HG03439 (cell line): ENCODE measurements around the gene SRRM4.

ENCODE experiments used
- ATAC-seq: cut with Tn5 transposase; IDR thresholded peaks from one replicate; pipeline ENCODE4 v1.9.1; 2021; ENCODE audit warnings: mild to moderate bottlenecking, moderate library complexity; ENCODE audit not compliant: unreplicated experiment

Gene SRRM4

DNA sequence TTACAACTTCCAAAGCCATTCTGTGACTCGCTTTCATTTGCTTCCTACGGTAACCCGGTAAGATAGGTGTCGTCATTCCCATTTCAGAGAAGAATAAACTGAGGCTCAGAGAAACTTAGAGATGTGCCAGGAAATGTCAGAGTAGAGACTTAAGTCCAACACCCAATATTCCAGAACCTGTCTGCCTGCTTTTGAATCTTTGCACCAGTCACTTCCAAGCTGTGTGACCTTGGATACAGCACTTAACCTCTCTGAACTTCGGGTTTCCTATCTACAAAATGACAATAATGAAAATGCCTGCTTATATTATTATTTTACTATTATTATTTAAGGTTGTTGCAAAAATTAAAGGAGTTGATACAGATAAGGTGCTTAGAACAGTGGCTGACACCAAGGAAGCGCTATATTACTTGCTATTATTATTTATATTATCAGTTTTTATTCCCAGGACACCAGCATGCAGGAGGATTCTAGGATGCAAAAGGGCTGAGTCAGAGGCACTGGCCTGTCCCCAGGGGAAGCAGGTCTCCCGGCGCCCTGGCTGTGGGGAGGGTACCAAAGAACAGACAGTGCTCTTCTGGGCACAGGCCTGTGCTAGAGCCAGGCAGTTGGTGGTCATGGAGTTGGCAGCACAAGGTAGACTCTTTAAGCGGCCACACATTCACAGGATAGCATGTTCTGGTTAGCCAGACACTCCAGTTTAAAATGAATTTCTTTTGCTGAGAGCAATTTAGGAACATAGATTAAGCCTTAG lies 202.8 kb downstream of the SRRM4 start:
- no peak for ATAC-seq

DNA sequence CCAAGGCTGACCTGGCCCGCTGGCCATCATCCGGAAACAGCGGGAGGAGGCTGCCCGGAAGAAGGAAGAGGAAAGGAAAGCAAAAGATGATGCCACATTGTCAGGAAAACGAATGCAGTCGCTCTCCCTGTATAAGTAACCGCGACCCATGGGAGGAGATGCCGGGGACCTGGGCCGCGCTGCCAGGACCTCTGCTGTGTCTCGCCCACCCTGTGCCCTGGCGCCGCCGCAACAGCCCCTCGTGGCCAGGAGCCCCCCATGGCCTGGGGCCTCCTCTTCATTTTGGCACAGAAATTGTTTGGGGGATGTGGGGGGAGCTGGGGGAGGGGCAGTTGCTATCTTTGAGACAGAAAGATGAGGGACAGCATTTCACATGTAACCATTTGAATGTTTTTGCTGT lies 213.9 kb downstream of the SRRM4 start:
- no peak for ATAC-seq

DNA sequence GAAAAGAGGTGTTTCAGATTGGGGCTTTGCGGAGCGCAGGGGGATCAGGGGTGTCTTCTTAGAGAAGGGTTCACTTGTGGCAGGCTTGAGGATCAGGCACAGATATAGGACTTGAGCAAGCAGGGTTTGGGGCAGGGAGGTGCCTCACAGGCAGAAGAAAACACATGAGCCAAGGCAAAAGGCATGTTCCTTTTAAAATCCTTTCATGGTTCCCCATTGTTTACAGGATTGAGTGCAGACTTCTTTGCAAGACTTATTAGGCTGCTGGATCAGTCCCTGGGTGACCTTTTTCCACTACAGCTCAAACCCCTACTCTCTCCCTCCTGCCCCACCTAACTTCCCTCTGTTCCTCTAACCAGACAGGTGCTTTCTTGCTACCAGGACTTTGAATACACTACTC lies 217.1 kb downstream of the SRRM4 start:
- ATAC-seq, result no peak

DNA sequence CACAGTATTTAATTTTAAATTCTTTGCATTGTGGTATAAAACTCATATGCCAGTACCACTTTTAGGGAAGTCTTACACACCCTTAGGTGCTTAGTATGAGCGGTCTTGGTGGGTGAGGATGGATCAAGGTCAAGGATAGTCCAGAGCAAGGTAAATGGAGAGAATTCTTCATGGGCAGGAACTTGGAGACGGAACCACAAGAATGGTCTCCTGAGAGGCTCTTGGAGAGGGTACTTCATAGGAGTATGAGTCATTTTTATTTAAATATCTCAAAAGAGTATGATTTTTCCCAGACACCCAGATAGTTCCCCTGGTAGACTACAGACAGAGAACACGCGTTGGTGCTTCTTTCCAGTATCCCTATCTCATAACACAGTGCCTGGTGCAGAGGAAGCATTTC lies 219.3 kb downstream of the SRRM4 start:
- no peak for ATAC-seq

DNA sequence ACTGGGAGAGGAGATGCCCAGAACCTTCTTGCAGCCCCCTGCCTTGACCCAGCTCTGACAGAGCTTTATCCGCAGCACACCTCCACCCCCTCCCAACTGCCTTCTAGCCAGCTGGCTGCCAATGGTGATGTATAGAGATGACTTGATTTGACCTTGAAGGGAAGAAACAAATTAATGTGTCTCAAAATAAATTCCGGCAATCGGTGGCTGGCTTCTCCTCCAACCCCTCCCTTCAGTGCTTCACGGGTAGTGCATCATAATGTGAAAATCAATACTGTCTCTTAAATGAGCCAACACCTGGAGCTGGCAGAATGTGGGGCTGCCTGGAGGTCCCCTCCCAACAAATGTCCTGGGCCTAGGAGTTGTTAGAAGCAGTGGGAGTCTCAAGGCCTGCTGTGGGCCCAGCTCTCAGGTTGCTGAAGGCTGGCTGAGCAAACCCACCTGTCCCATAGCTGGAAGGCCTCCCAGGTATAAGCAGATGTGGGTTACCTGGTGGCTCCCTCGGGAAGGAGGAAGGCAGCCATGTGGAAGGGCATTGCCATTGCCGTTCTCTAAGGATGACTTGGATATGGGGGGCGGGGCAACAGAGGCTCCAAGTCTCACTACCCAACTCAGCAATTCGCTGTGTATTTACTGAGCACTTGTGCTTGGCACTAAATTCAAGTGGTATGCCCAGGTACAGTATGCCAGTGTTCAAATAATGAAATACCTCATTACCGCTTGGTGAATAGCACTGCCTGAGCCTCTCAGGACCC lies 220.6 kb downstream of the SRRM4 start:
- ATAC-seq, result no peak

DNA sequence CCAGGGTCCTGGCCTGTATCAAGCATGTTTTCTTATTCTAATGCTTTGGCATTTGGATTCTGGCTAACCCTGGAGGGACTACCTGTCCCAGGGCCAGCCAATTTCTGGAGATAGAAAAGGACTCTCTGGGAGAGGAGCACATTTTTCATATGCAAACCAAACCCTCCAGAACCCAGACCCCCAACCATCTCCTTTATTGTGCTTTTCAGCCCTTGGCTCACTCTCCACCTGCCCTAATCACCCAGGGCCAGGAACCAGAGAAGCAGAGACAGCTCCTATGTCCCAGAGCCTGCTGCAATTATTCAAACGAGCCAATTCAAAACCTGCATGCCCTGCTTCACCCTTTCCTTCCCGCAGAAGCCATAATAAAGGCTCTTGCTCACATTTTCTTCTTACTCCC lies 221.2 kb downstream of the SRRM4 start:
- no peak for ATAC-seq

DNA sequence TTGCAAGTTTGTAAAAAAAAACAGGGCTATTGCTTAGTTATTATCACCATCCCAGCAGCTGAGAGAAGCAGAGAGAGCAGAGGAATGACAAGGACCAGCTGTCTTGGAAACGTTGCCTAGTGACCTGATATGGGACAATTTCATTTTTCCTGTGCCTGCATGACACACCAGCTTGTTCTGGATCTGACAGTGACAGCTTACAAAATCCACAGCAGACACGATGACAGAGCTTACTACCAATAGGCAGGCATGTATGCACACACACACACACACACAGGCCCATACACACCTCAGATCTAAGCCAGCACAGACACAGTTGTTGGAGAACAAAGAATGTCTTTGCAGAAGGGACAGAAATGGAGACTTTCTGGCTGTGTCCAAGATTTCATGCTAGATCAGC lies 222.8 kb downstream of the SRRM4 start:
- ATAC-seq, result no peak

DNA sequence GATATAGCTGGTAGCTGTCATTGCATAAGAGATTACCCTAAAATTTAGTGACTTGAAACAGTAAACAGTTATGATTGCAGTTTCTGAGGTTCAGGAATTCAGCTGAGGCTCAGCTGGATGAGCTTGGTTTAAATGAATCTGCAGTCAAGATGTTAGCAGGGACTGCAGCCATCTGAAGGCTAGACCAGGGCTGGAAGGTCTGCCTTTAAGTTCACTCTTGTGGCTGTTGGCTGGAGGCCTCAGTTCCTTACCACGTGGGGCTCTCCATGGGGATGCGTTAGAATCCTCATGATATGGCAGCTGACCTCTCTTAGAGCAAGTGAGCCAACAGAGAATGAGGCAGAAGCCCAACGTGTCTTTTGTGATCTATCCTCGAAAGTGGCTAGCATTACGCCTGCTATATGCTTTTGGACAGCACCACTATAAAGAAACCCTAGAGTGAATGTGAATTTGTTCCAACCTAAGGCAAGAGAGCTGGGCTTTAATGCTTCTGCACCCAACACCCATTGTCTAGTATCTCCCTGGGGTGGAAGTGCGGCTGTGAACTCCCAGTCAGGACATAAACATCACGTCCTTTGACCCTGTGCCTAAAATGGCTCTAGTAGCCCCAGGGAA lies 223.4 kb downstream of the SRRM4 start:
- no peak for ATAC-seq

DNA sequence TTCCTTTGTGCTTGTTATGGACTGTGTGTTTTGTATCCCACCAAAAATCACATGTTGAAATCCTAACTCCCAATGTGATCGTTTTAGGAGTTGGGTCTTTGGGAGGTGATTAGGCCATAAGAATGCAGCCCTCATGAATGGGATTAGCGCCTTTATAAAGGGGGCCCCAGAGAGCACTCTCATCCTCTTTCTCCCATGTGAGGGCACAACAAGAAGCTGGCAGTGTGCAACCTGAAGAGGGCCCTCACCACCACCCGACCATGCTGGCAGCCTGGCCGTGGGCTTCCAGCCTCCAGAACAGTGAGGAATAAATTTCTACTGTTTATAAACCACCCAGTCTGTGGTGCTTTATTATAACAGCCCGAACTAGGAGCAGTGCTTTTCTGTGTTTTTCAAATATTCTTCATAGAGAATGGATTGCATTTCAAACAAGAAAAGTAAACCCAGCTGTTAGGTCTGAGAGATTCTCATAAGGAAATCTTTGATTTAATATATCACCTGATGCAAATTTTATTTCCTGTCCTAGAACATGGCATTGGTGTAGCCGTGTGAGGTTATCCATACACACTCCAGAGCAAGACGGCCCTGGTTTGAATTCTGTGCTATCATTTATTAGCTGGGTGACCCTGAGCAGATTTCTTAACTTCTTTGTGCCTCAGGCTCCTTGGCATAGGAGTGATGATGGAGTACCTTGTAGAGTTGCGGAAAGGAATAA lies 225.2 kb downstream of the SRRM4 start:
- no peak for ATAC-seq

DNA sequence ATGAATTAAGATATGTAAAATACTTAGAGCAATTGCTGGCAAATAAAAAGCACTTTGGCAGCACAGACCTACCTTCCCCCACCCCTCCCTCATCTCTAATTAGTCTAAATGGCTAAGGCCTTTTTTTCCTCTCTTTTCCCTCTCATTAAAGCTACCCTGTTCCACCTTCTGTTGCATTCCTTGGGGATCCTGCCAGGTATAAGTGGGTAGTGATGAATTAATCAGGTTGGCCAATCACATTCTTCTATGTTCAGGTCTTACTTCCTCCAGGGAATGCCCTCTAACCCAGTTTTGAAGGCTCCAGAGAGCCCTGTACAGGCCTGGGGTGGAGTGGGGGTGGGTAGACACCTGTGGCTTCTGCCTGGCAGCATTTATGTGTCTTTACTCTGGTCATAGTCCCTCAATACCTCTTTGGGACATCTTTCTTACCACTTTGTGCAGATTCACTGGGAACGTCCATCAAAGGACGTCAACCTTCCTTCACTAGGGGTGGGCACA lies 225.8 kb downstream of the SRRM4 start:
- no peak for ATAC-seq

DNA sequence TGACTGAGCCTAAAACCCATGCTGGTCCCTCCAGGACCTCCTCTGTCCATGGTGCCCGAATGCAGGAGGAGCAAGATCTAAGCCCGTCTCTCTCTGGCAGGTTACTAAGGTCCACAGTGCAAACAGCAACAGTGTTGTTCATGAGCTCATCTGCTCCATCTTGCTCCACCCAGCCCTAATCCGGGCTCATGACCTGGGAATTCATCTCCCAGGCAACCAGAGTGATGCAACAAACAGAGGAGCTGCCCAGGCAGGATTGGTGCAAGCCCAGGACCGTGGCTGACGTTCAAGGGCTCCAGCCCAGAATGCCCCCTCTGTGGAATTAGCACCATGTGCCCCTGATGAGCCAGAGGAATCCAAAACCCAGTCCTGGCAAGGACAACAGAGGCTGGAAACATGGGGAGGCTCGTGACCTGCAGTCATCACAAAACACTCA lies 227.3 kb downstream of the SRRM4 start:
- no peak for ATAC-seq

DNA sequence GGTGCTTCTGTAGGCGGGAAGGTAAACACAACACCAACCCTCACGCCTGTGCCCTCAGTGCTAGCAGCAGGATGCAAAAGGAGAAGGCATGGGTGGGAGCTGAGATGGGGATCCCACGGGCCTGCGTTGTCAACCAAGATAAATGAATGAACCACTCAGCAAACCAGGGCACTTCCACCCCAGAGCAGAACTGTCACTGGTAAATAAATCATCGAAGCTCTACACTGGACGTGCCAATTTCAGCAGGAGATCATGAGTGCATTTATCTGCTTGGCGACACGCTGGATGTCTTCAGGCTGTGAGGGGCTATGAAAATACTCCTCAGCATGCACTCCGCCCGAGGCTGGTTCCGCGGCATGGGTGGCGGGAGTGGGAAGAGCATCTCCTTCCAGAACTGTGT lies 230.5 kb downstream of the SRRM4 start:
- no peak for ATAC-seq
